Stimulated activated naive B cell treated with anti-CD40 and anti-IgM and Interleukin-4, amounts not matched to agents 10 μg/mL and 1 μg/mL and 100 μg/mL, for 72 hours (primary cell): Measurements from ENCODE around the gene NOX4.
"Not testable (repeated sequence)": the region's sequence is repeated elsewhere in the genome, so short reads cannot be mapped to it uniquely, and the experiment has no call there.

Source experiments
- ATAC-seq, 2 donors: fragments of 150-1000 bp; cut with Tn5 transposase; replicated peaks; 2 replicates each; pipeline ENCODE4 v1.10.0; 2021; ENCODE audit warnings: moderate library complexity in 1 of 2
- DNase-seq: peaks from one replicate; pipeline ENCODE4 v3.0.0; 2021
- H3K27ac Mint-ChIP-seq: one replicate; pipeline ENCODE4 v1.8.0; 2022; ENCODE audit warnings: mild to moderate bottlenecking, mixed read lengths
- H3K27me3 Mint-ChIP-seq, 2 donors: one replicate each; pipeline ENCODE4 v1.8.0; 2022; ENCODE audit warnings: mixed read lengths in 2 of 2
- H3K36me3 Mint-ChIP-seq, 2 donors: one replicate each; pipeline ENCODE4 v1.8.0; 2022; ENCODE audit warnings: mixed read lengths in 2 of 2, mild to moderate bottlenecking in 1 of 2
- H3K4me1 Mint-ChIP-seq, 2 donors: one replicate each; pipeline ENCODE4 v1.8.0; 2022; ENCODE audit warnings: mixed read lengths in 2 of 2, mild to moderate bottlenecking in 1 of 2
- H3K4me3 Mint-ChIP-seq, 2 donors: one replicate each; pipeline ENCODE4 v1.8.0; 2022; ENCODE audit warnings: mild to moderate bottlenecking in 2 of 2, mixed read lengths in 2 of 2, moderate library complexity in 1 of 2
- H3K9me3 Mint-ChIP-seq, 2 donors: one replicate each; pipeline ENCODE4 v1.8.0; 2022; ENCODE audit warnings: mixed read lengths in 2 of 2, mild to moderate bottlenecking in 1 of 2

NOX4 gene

GRCh38 chr11:89337100-89337650 is 154.0 kb downstream of the NOX4 start:
- H3K9me3 Mint-ChIP-seq, H3K36me3 Mint-ChIP-seq, H3K27me3 Mint-ChIP-seq, ATAC-seq, H3K4me3 Mint-ChIP-seq, H3K4me1 Mint-ChIP-seq, DNase-seq, H3K27ac Mint-ChIP-seq: not testable (repeated sequence)

GRCh38 chr11:89333704-89334103 is 157.5 kb downstream of the NOX4 start:
- H3K36me3 Mint-ChIP-seq, H3K27ac Mint-ChIP-seq, ATAC-seq, H3K4me1 Mint-ChIP-seq, H3K27me3 Mint-ChIP-seq, DNase-seq, H3K4me3 Mint-ChIP-seq, H3K9me3 Mint-ChIP-seq: not testable (repeated sequence)

- not testable (repeated sequence) for DNase-seq, H3K36me3 Mint-ChIP-seq, H3K4me1 Mint-ChIP-seq, ATAC-seq, H3K27ac Mint-ChIP-seq, H3K9me3 Mint-ChIP-seq, H3K4me3 Mint-ChIP-seq, H3K27me3 Mint-ChIP-seq
Measured at GRCh38 chr11:89331940-89332339, 159.2 kb downstream of the NOX4 start.

GRCh38 chr11:89327885-89328284 is 163.3 kb downstream of the NOX4 start:
- DNase-seq, result no peak

GRCh38 chr11:89321401-89321800 is 169.8 kb downstream of the NOX4 start:
- ATAC-seq (no peak), DNase-seq (no peak)
- H3K36me3 Mint-ChIP-seq, result no peaks in the 10 kb centered on the region
- H3K4me1 Mint-ChIP-seq, result no peaks in the 10 kb centered on the region
- H3K9me3 Mint-ChIP-seq, result peaks cover 0 to 1% of the 10 kb centered on the region in 2 donors
- no peaks in the 10 kb centered on the region for H3K27me3 Mint-ChIP-seq
- no peak overlapping the region for H3K4me3 Mint-ChIP-seq
- no peak overlapping the region for H3K27ac Mint-ChIP-seq

More at GRCh38 chr11:89327885-89328284, 163.3 kb downstream of the NOX4 start:
- H3K36me3 Mint-ChIP-seq, result no peaks in the 10 kb centered on the region
- H3K27me3 Mint-ChIP-seq, result no peaks in the 10 kb centered on the region
- H3K27ac Mint-ChIP-seq, result no peak overlapping the region
- ATAC-seq, result no peak
- H3K9me3 Mint-ChIP-seq, result no peaks in the 10 kb centered on the region
- H3K4me1 Mint-ChIP-seq, result no peaks in the 10 kb centered on the region
- no peak overlapping the region for H3K4me3 Mint-ChIP-seq

GRCh38 chr11:89310607-89311006 is 180.6 kb downstream of the NOX4 start:
- DNase-seq, ATAC-seq, H3K9me3 Mint-ChIP-seq, H3K27ac Mint-ChIP-seq, H3K36me3 Mint-ChIP-seq, H3K27me3 Mint-ChIP-seq, H3K4me3 Mint-ChIP-seq, H3K4me1 Mint-ChIP-seq: not testable (repeated sequence)

GRCh38 chr11:89309321-89309985 is 181.7 kb downstream of the NOX4 start:
- H3K27me3 Mint-ChIP-seq, H3K27ac Mint-ChIP-seq, DNase-seq, ATAC-seq, H3K4me1 Mint-ChIP-seq, H3K9me3 Mint-ChIP-seq, H3K36me3 Mint-ChIP-seq, H3K4me3 Mint-ChIP-seq: not testable (repeated sequence)

- not testable (repeated sequence) for DNase-seq, H3K4me1 Mint-ChIP-seq, H3K36me3 Mint-ChIP-seq, H3K27me3 Mint-ChIP-seq, H3K9me3 Mint-ChIP-seq, H3K4me3 Mint-ChIP-seq, ATAC-seq, H3K27ac Mint-ChIP-seq
Measured at GRCh38 chr11:89308272-89308671, 182.9 kb downstream of the NOX4 start.

- H3K9me3 Mint-ChIP-seq, H3K4me3 Mint-ChIP-seq, H3K4me1 Mint-ChIP-seq, H3K27me3 Mint-ChIP-seq, H3K36me3 Mint-ChIP-seq, DNase-seq, ATAC-seq, H3K27ac Mint-ChIP-seq: not testable (repeated sequence)
Measured at GRCh38 chr11:89303029-89303428, 188.1 kb downstream of the NOX4 start.

- not testable (repeated sequence) for H3K36me3 Mint-ChIP-seq, H3K27me3 Mint-ChIP-seq, H3K4me3 Mint-ChIP-seq, DNase-seq, ATAC-seq, H3K9me3 Mint-ChIP-seq, H3K27ac Mint-ChIP-seq, H3K4me1 Mint-ChIP-seq
Measured at GRCh38 chr11:89295023-89295422, 196.2 kb downstream of the NOX4 start.

GRCh38 chr11:89293965-89294679 is 197.1 kb downstream of the NOX4 start:
- ATAC-seq, result no peak
- no peak for DNase-seq
- Mint-ChIP-seq H3K27me3 (no peaks in the 10 kb centered on the region), H3K4me3 (no peak overlapping the region), H3K36me3 (no peaks in the 10 kb centered on the region), H3K9me3 (no peaks in the 10 kb centered on the region), H3K27ac (no peak overlapping the region), H3K4me1 (no peaks in the 10 kb centered on the region)

- not testable (repeated sequence) for ATAC-seq, H3K4me1 Mint-ChIP-seq, H3K4me3 Mint-ChIP-seq
Measured at GRCh38 chr11:89288004-89288403, 203.2 kb downstream of the NOX4 start.

GRCh38 chr11:89286601-89287000 is 204.6 kb downstream of the NOX4 start:
- not testable (repeated sequence) for H3K27ac Mint-ChIP-seq, H3K4me3 Mint-ChIP-seq, ATAC-seq, H3K4me1 Mint-ChIP-seq, H3K27me3 Mint-ChIP-seq, H3K36me3 Mint-ChIP-seq, H3K9me3 Mint-ChIP-seq, DNase-seq

More at GRCh38 chr11:89288004-89288403, 203.2 kb downstream of the NOX4 start:
- not testable (repeated sequence) for DNase-seq, H3K9me3 Mint-ChIP-seq, H3K27ac Mint-ChIP-seq, H3K36me3 Mint-ChIP-seq, H3K27me3 Mint-ChIP-seq

- H3K9me3 Mint-ChIP-seq, H3K4me3 Mint-ChIP-seq, H3K36me3 Mint-ChIP-seq, H3K27me3 Mint-ChIP-seq, H3K27ac Mint-ChIP-seq, H3K4me1 Mint-ChIP-seq, DNase-seq, ATAC-seq: not testable (repeated sequence)
Measured at GRCh38 chr11:89281032-89281677, 210.0 kb downstream of the NOX4 start.

GRCh38 chr11:89279176-89279575 is 212.0 kb downstream of the NOX4 start:
- Mint-ChIP-seq H3K9me3 (peaks cover 4 to 9% of the 10 kb centered on the region in 2 donors), H3K27me3 (no peaks in the 10 kb centered on the region), H3K36me3 (no peaks in the 10 kb centered on the region), H3K27ac (no peak overlapping the region), H3K4me3 (no peak overlapping the region), H3K4me1 (no peaks in the 10 kb centered on the region)
- ATAC-seq, result no peak
- no peak for DNase-seq
